Measurements from ENCODE around the gene SPATA13. TPM values are rescaled to one million over a fixed set of nuclear protein-coding genes. Genes with fewer than 3 reads are reported as not detected.

SPATA13 gene
- total RNA-seq, 1 experiment from 2014 or later: 14.1 TPM

- Histone ChIP-seq H2BK120ac (ENCODE audit: low read depth, low read length, poor library complexity, severe bottlenecking) (no peak overlapping the region), H4K5ac (ENCODE audit: insufficient read length, low read depth, low read length) (no peak overlapping the region), H3K23me2 (ENCODE audit: insufficient read length, low read depth, low read length, poor library complexity, severe bottlenecking) (no peaks in the 10 kb centered on the region), H3K9me3 (ENCODE audit: control insufficient read depth, low read depth, low read length) (no peaks in the 10 kb centered on the region), H3K4ac (ENCODE audit: low read depth, low read length) (no peak overlapping the region), H3K79me2 (ENCODE audit: insufficient read depth, low read length) (peaks cover 4% of the 10 kb centered on the region; the same call in 1 of the 2 replicates), H3K79me1 (ENCODE audit: insufficient read depth, low read depth, low read length, poor library complexity, severe bottlenecking) (no peaks in the 10 kb centered on the region), H3K23ac (ENCODE audit: insufficient read length, low read depth, low read length) (no peak overlapping the region), H4K91ac (ENCODE audit: insufficient read length, low read depth, low read length) (no peak overlapping the region), H2BK15ac (ENCODE audit: low read depth, low read length) (no peak overlapping the region), H2AFZ (ENCODE audit: low read length) (no peak overlapping the region), H3K27ac (ENCODE audit: insufficient read length, low read depth, low read length) (no peak overlapping the region), H3K14ac (ENCODE audit: insufficient read depth, low read length) (no peak overlapping the region), H3K18ac (ENCODE audit: insufficient read length, low read depth, low read length) (no peak overlapping the region), H3K9ac (ENCODE audit: extremely low read depth, insufficient read length, low read length) (no peak overlapping the region), H2BK12ac (ENCODE audit: insufficient read length, low read depth, low read length) (no peak overlapping the region), H3K56ac (ENCODE audit: insufficient read length, low read depth, low read length) (no peak overlapping the region), H2BK20ac (ENCODE audit: low read depth, low read length, poor library complexity, severe bottlenecking) (no peak overlapping the region), H3K4me1 (ENCODE audit: insufficient read depth, low read length) (peaks cover 6% of the 10 kb centered on the region; the same call in 1 of the 2 replicates), H2BK5ac (ENCODE audit: insufficient read length, low read length) (no peak overlapping the region), H3K27me3 (ENCODE audit: insufficient read depth, low read length) (no peaks in the 10 kb centered on the region), H4K8ac (replicated peaks; ENCODE audit: insufficient read length, low read depth, low read length) (no peak overlapping the region), H2AK5ac (ENCODE audit: insufficient read length, low read length) (no peak overlapping the region), H3T11ph (ENCODE audit: low read length) (no peak overlapping the region), H4K20me1 (ENCODE audit: control insufficient read depth, insufficient read depth, insufficient read length) (no peaks in the 10 kb centered on the region), H3K4me2 (ENCODE audit: insufficient read depth, insufficient read length, low read length) (no peak overlapping the region)
- Mint-ChIP-seq H3K36me3 (ENCODE audit: insufficient read depth in 1 of 3, low read depth in 3 of 3) (peaks cover 0 to 3% (median 2%) of the 10 kb centered on the region in 3 experiments; a peak in 5 of 7 replicates), H3K27ac (no peak overlapping the region; a peak in 1 of 7 replicates), H3K27me3 (ENCODE audit: low read depth) (no peaks in the 10 kb centered on the region), H3K4me3 (no peak overlapping the region), H3K4me1 (peaks cover 28 to 29% of the 10 kb centered on the region in 2 experiments), H3K9me3 (no peaks in the 10 kb centered on the region; a peak in 2 of 5 replicates)
- TF ChIP-seq, protein P1, sequence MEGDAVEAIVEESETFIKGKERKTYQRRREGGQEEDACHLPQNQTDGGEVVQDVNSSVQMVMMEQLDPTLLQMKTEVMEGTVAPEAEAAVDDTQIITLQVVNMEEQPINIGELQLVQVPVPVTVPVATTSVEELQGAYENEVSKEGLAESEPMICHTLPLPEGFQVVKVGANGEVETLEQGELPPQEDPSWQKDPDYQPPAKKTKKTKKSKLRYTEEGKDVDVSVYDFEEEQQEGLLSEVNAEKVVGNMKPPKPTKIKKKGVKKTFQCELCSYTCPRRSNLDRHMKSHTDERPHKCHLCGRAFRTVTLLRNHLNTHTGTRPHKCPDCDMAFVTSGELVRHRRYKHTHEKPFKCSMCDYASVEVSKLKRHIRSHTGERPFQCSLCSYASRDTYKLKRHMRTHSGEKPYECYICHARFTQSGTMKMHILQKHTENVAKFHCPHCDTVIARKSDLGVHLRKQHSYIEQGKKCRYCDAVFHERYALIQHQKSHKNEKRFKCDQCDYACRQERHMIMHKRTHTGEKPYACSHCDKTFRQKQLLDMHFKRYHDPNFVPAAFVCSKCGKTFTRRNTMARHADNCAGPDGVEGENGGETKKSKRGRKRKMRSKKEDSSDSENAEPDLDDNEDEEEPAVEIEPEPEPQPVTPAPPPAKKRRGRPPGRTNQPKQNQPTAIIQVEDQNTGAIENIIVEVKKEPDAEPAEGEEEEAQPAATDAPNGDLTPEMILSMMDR (conservative IDR thresholded peaks at IDR 0.05): no peak
- no CpG with 5 or more reads among the region's 1 CpG for WGBS (ENCODE audit: extremely low coverage, insufficient read length, low lambda C conversion rate)
- no peak for DNase-seq
These were observed 35.1 kb downstream of the SPATA13 start for GRCh38 chr13:24195626-24196025.

Measured in H9 (cell line).